ENCODE data around the gene YEATS4.

GRCh38 chr12:69329669-69330428 lies 29.7 kb upstream of the YEATS4 start:
- no peak for TF ChIP-seq POLR2A (IDR thresholded peaks at IDR 0.05)
- TF ChIP-seq CTCF (IDR thresholded peaks at IDR 0.05) = no peak

Measured in lower leg skin (tissue), 3 donors.